HepG2 (cell line): Measurements from ENCODE around the gene CHEK2. TPM values are rescaled to one million over a fixed set of nuclear protein-coding genes. Genes with fewer than 3 reads are reported as not detected.

Experiments used
- ATAC-seq: fragments of 200-7000 bp; cut with Tn5 transposase; 3 replicates; pipeline ENCODE4 v1.9.1; 2020; ENCODE audit warnings: mild to moderate bottlenecking, moderate library complexity
- BruUV-seq: library from RNA; stranded (reverse); fragments of 400-500 nt; replicated peaks from 2 replicates; lab custom pipeline; 2021; lab: Mats Ljungman, UMichigan
- CTCF ChIA-PET: fragments of 300-600 bp; formaldehyde crosslinking; extraction: SDS; loops from one replicate; lab custom pipeline; 2021; ENCODE audit warnings: low total read pairs, inconsistent platforms, low intra/inter-chr PET ratio; lab: Yijun Ruan, JAX
- POLR2A ChIA-PET: fragments of 350-600 bp; sonication (Branson Sonifier 250); formaldehyde crosslinking; loops from one replicate; lab custom pipeline; 2020; ENCODE audit warnings: antibody characterized with exemption, inconsistent platforms; lab: Yijun Ruan, JAX
- DNase-seq: peaks from one replicate; pipeline ENCODE4 v3.0.0-alpha.2; 2015; ENCODE audit warnings: low spot score
- FAIRE-seq: peaks from 3 replicates; lab custom pipeline; 2011; peaks lifted over from hg19 to GRCh38; lab: Jason Lieb, UNC
- H2AFZ ChIP-seq: one replicate; pipeline ENCODE4 v1.6.1; 2011; ENCODE audit warnings: low read length, inconsistent platforms
- H3K27ac ChIP-seq: fragments of 300-600 bp; 3 replicates; pipeline ENCODE4 v1.8.0; 2011; ENCODE audit warnings: mixed run types, mild to moderate bottlenecking, mixed read lengths, low read length, inconsistent platforms; ENCODE audit not compliant: insufficient read depth; ENCODE audit errors: extremely low read length
- H3K27me3 ChIP-seq, 2 experiments: fragments of 200-600 bp in 1 of 2; 2 replicates in 1 of 2; 3 replicates in 1 of 2; pipeline versions ENCODE4 v1.6.0 to v1.8.0; 2011; ENCODE audit warnings: low read length in 2 of 2, mild to moderate bottlenecking in 2 of 2, moderate library complexity in 2 of 2, inconsistent platforms in 1 of 2; ENCODE audit not compliant: insufficient read depth in 2 of 2, control insufficient read depth in 1 of 2
- H3K36me3 ChIP-seq, 2 experiments: fragments of 200-600 bp in 1 of 2; replicated peaks in 1 of 2; 2 replicates in 1 of 2; 3 replicates in 1 of 2; pipeline versions ENCODE4 v1.5.1 to v1.8.0; 2011; ENCODE audit warnings: low read length in 2 of 2, inconsistent platforms in 1 of 2; ENCODE audit not compliant: insufficient read depth in 2 of 2, control insufficient read depth in 1 of 2
- H3K4me1 ChIP-seq: 2 replicates; pipeline ENCODE4 v1.5.1; 2012; ENCODE audit warnings: low read length, inconsistent platforms; ENCODE audit not compliant: insufficient read depth
- H3K4me2 ChIP-seq: 2 replicates; pipeline ENCODE4 v1.6.0; 2011; ENCODE audit warnings: low read depth, low read length, inconsistent platforms
- H3K4me3 ChIP-seq, 3 experiments: fragments of 200-600 bp in 1 of 3; sonication (generic), shearing (Covaris generic) in 1 of 3; replicated peaks in 1 of 3; 2 replicates each; pipeline ENCODE4 v1.5.1; 2011 to 2016; ENCODE audit warnings: low read length in 3 of 3, inconsistent platforms in 2 of 3, low read depth in 2 of 3, mild to moderate bottlenecking in 2 of 3, control low read depth in 1 of 3, mixed read lengths in 1 of 3; ENCODE audit not compliant: insufficient read depth in 1 of 3
- H3K79me2 ChIP-seq: one replicate; pipeline ENCODE4 v1.6.1; 2011; ENCODE audit warnings: low read length, inconsistent platforms; ENCODE audit not compliant: insufficient read depth
- H3K9ac ChIP-seq: 2 replicates; pipeline ENCODE4 v1.6.0; 2011; ENCODE audit warnings: mild to moderate bottlenecking, low read depth, low read length, inconsistent platforms; ENCODE audit not compliant: insufficient read depth
- H3K9me3 ChIP-seq: 2 replicates; pipeline ENCODE4 v1.5.1; 2012; ENCODE audit warnings: mild to moderate bottlenecking, low read length
- H4K20me1 ChIP-seq: 2 replicates; pipeline ENCODE4 v1.6.0; 2011; ENCODE audit warnings: inconsistent platforms, mild to moderate bottlenecking, low read length, moderate library complexity; ENCODE audit not compliant: insufficient read depth
- CBX1 ChIP-seq: IDR thresholded peaks from one replicate; pipeline ENCODE4 v1.6.1; 2016; ENCODE audit warnings: antibody characterized with exemption, low read depth
- CHD4 ChIP-seq: fragments of 200-600 bp; sonication (generic); IDR thresholded peaks from 2 replicates; pipeline ENCODE4 v1.7.0; 2017; ENCODE audit warnings: mild to moderate bottlenecking, low read length, borderline replicate concordance
- MATR3 ChIP-seq: sonication (generic); formaldehyde crosslinking; IDR thresholded peaks from 2 replicates; pipeline ENCODE4 v1.4.0; 2020; ENCODE audit warnings: missing genetic modification reagents
- MXI1 ChIP-seq: IDR thresholded peaks from 3 replicates; pipeline ENCODE4 v1.6.1; 2012; ENCODE audit warnings: low read depth, low read length, inconsistent platforms, borderline replicate concordance
- NR3C1 ChIP-seq: sonication (generic); formaldehyde crosslinking; IDR thresholded peaks from 2 replicates; pipeline ENCODE4 v1.4.0; 2020; ENCODE audit warnings: missing genetic modification reagents
- PHF5A ChIP-seq: IDR thresholded peaks from one replicate; pipeline ENCODE4 v1.6.1; 2018; ENCODE audit warnings: low read depth, missing genetic modification reagents; ENCODE audit not compliant: unreplicated experiment
- RFX1 ChIP-seq: fragments of 450-650 bp; IDR thresholded peaks from 2 replicates; pipeline ENCODE4 v1.6.1; 2017
- THAP7 ChIP-seq: sonication (generic); formaldehyde crosslinking; IDR thresholded peaks from 2 replicates; pipeline ENCODE4 v1.8.1; 2023; ENCODE audit warnings: mild to moderate bottlenecking, missing genetic modification reagents
- ZEB1 ChIP-seq: IDR thresholded peaks from 2 replicates; pipeline ENCODE4 v1.6.1; 2012; ENCODE audit warnings: mild to moderate bottlenecking, low read depth, inconsistent platforms; ENCODE audit not compliant: insufficient replicate concordance
- ZFP82 ChIP-seq: sonication (generic); formaldehyde crosslinking; IDR thresholded peaks from 2 replicates; pipeline ENCODE4 v1.5.1; 2020; ENCODE audit warnings: mild to moderate bottlenecking, missing genetic modification reagents, borderline replicate concordance
- ZFP91 ChIP-seq: sonication (generic); formaldehyde crosslinking; IDR thresholded peaks from 2 replicates; pipeline ENCODE4 v1.9.0; 2022; ENCODE audit warnings: missing genetic modification reagents, mild to moderate bottlenecking, borderline replicate concordance
- ZNF12 ChIP-seq: sonication (generic); formaldehyde crosslinking; IDR thresholded peaks from 2 replicates; pipeline ENCODE4 v1.5.0; 2020; ENCODE audit warnings: missing genetic modification reagents
- ZNF275 ChIP-seq: sonication (generic); formaldehyde crosslinking; IDR thresholded peaks from 2 replicates; pipeline ENCODE4 v1.8.0; 2022; ENCODE audit warnings: missing genetic modification reagents, mild to moderate bottlenecking, inconsistent platforms, borderline replicate concordance
- ZNF484 ChIP-seq: sonication (generic); formaldehyde crosslinking; IDR thresholded peaks from 2 replicates; pipeline ENCODE4 v1.5.1; 2020; ENCODE audit warnings: mild to moderate bottlenecking, low read depth, missing genetic modification reagents, borderline replicate concordance
- ZNF549 ChIP-seq: sonication (generic); formaldehyde crosslinking; IDR thresholded peaks from 2 replicates; pipeline ENCODE4 v1.5.0; 2020; ENCODE audit warnings: missing genetic modification reagents
- ZNF709 ChIP-seq: sonication (generic); formaldehyde crosslinking; IDR thresholded peaks from 2 replicates; pipeline ENCODE4 v1.5.0; 2020; ENCODE audit warnings: mild to moderate bottlenecking, missing genetic modification reagents
- ZNF713 ChIP-seq: sonication (generic); formaldehyde crosslinking; IDR thresholded peaks from 2 replicates; pipeline ENCODE4 v1.4.0; 2020; ENCODE audit warnings: mild to moderate bottlenecking, missing genetic modification reagents
- ZNF781 ChIP-seq: sonication (generic); formaldehyde crosslinking; IDR thresholded peaks from 2 replicates; pipeline ENCODE4 v1.5.1; 2020; ENCODE audit warnings: borderline replicate concordance, mild to moderate bottlenecking, missing genetic modification reagents; ENCODE audit errors: not compliant biosample characterization
- WGBS: methylation state at CpG from one replicate; pipeline ENCODE4 v1.1.6; 2017; ENCODE audit warnings: low lambda C conversion rate; 5-methylcytosine and 5-hydroxymethylcytosine counted together
- in situ Hi-C: cut with HindIII; loops from 2 replicates; pipeline ENCODE4 v1.10.0; 2017; ENCODE audit warnings: low pct_unique_long_range_greater_than_20kb; ENCODE audit not compliant: extremely low pct_ligation_motif_present
- intact Hi-C: fragments of 100-400 bp; cut with micrococcal nuclease; formaldehyde crosslinking; loops from one replicate; pipeline ENCODE4 v1.10.0; 2022; ENCODE audit not compliant: unreplicated experiment
- polyA plus RNA-seq, 8 experiments: library from polyadenylated mRNA; depleted of rRNA in 3 of 8; stranded (reverse) in 7 of 8; unstranded in 1 of 8; fragments of >200 nt; fragmentation: Illumina TruSeq in 4 of 8; extraction: Trizol in 4 of 8; gene quantifications; 2 replicates each; pipeline versions ENCODE4 v1.2.1 to v1.2.3, GENCODE V29; 2011 to 2016; ENCODE audit warnings: low read depth in 4 of 8, missing spikeins in 1 of 8, mixed read lengths in 1 of 8; ENCODE audit not compliant: insufficient read depth in 1 of 8
- total RNA-seq, 5 experiments: library from RNA; depleted of rRNA; stranded (reverse); fragments of >200 nt; fragmentation: Illumina TruSeq; extraction: Trizol; gene quantifications; 2 replicates each; pipeline ENCODE4 v1.2.3, GENCODE V29; 2016; ENCODE audit warnings: low read depth in 1 of 5

CHEK2 gene
- total and polyA plus RNA-seq, 2 of the 13 experiments (the other 11 are each of a cell fraction or from before 2014, with no cell fraction given), result 27.0 to 40.5 TPM

- H3K79me2 ChIP-seq, result no peaks in the 10 kb centered on the region
- H2AFZ ChIP-seq, result no peak overlapping the region
- FAIRE-seq (no peak), DNase-seq (no peak), ATAC-seq (no peak)
- POLR2A ChIA-PET, result no interaction called here
- H3K27me3 ChIP-seq, result no peaks in the 10 kb centered on the region
- H3K9ac ChIP-seq, result no peak overlapping the region
- no peak overlapping the region for H3K27ac ChIP-seq
- H3K4me2 ChIP-seq, result no peak overlapping the region
- H4K20me1 ChIP-seq, result no peaks in the 10 kb centered on the region
- H3K4me1 ChIP-seq, result peaks cover 20% of the 10 kb centered on the region
- no peak overlapping the region for H3K4me3 ChIP-seq
- BruUV-seq, result no TSS peak
- no peaks in the 10 kb centered on the region for H3K9me3 ChIP-seq
- TF ChIP-seq ZNF713, result no peak
- no peak for TF ChIP-seq ZFP82 (CRISPR knock-in tag)
- 98% methylated on average over 5 of the region's 6 CpGs for WGBS
- H3K36me3 ChIP-seq, result peaks cover 7 to 35% of the 10 kb centered on the region in 2 experiments
- CTCF ChIA-PET, result no interaction called here
- in situ Hi-C loops, result no loop called here
- intact Hi-C loops, result no loop called here
Measured at GRCh38 chr22:28706845-28707244, 34.8 kb downstream of the CHEK2 start.

- Histone ChIP-seq H3K4me3 (no peak overlapping the region), H3K79me2 (no peaks in the 10 kb centered on the region), H3K36me3 (peaks cover 8 to 24% of the 10 kb centered on the region in 2 experiments), H3K9ac (no peak overlapping the region), H2AFZ (no peak overlapping the region), H3K4me2 (no peak overlapping the region), H3K27me3 (no peaks in the 10 kb centered on the region), H3K4me1 (no peaks in the 10 kb centered on the region), H3K27ac (no peak overlapping the region), H3K9me3 (no peaks in the 10 kb centered on the region), H4K20me1 (no peaks in the 10 kb centered on the region)
- ATAC-seq, result no peak
- no peak for DNase-seq
- ChIA-PET CTCF (no interaction called here), POLR2A (no interaction called here)
- intact Hi-C loops, result no loop called here
- no peak for FAIRE-seq
- in situ Hi-C loops, result no loop called here
- BruUV-seq, result no TSS peak
- no peak for TF ChIP-seq NR3C1 (CRISPR knock-in tag)
- TF ChIP-seq ZNF549 (CRISPR knock-in tag), result no peak
- TF ChIP-seq ZNF709 (CRISPR knock-in tag), result no peak
- no peak for TF ChIP-seq MATR3
- TF ChIP-seq THAP7, result no peak
- no peak for TF ChIP-seq MXI1
- no peak for TF ChIP-seq CHD4
- no peak for TF ChIP-seq ZNF275
- TF ChIP-seq RFX1, result no peak
- TF ChIP-seq ZEB1, result no peak
- TF ChIP-seq ZNF484 (CRISPR knock-in tag), result no peak
- TF ChIP-seq ZNF12 (CRISPR knock-in tag), result no peak
- no peak for TF ChIP-seq CBX1
- no peak for TF ChIP-seq PHF5A (CRISPR knock-in tag)
- no peak for TF ChIP-seq ZNF781
- no peak for TF ChIP-seq ZFP91 (CRISPR knock-in tag)
Measured at GRCh38 chr22:28703436-28703835, 38.2 kb downstream of the CHEK2 start.
